Measurements from ENCODE around the gene MMP11. TPM values are rescaled to one million over a fixed set of nuclear protein-coding genes. Genes with fewer than 3 reads are reported as not detected.

Gene MMP11
- total RNA-seq, 1 donor from 2014 or later, result 12.8 TPM

Other genes with a start within 250 kb of the MMP11 start
- gene IGLL1, start 192.6 kb upstream of the MMP11 start, total RNA-seq, result not detected
- gene DRICH1, start 140.5 kb upstream of the MMP11 start, total RNA-seq, result 0.49 TPM
- gene RGL4, start 81.8 kb upstream of the MMP11 start, total RNA-seq, result not detected
- gene ZNF70, start 21.7 kb upstream of the MMP11 start, total RNA-seq, result 4.4 TPM
- not detected for gene VPREB3, start 18.4 kb upstream of the MMP11 start, total RNA-seq
- 0.25 TPM for gene C22orf15, start 9.9 kb upstream of the MMP11 start, total RNA-seq
- gene CHCHD10, start 4.9 kb upstream of the MMP11 start, total RNA-seq, result 5.4 TPM
- 30.0 TPM for gene SMARCB1, start 14.1 kb downstream of the MMP11 start, total RNA-seq
- 0.49 TPM for gene DERL3, start 66.2 kb downstream of the MMP11 start, total RNA-seq
- 7.6 TPM for gene SLC2A11, start 85.0 kb downstream of the MMP11 start, total RNA-seq
- gene MIF, start 121.5 kb downstream of the MMP11 start, total RNA-seq, result 77.7 TPM
- gene GSTT2B, start 188.3 kb downstream of the MMP11 start, total RNA-seq, result 0.74 TPM
- gene DDTL, start 194.0 kb downstream of the MMP11 start, total RNA-seq, result not detected
- 56.1 TPM for gene DDT, start 201.6 kb downstream of the MMP11 start, total RNA-seq
- gene GSTT2, start 207.3 kb downstream of the MMP11 start, total RNA-seq, result not detected
- gene GSTT4, start 232.6 kb downstream of the MMP11 start, total RNA-seq, result not detected
- 41.3 TPM for gene CABIN1, start 238.5 kb downstream of the MMP11 start, total RNA-seq